ENCODE results near the gene RECK.

Gene RECK

DNA sequence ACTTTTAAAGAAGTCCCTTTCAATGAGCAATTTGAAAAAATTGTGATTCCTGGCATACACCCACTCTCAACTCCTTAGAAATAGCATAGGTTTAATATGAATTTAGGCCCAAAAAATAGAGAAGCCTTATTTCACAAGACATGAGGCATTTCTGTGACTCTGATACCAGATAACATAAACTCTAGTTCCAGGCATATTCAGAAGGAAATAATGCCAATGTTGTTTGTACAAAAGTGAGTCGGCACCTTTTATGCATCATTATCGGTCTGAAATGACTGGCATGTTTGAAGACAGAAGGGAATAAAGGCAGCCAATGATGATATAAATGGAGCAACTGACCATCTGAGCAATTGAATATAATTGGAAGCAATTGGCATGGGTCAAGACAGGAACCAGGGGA, 19.4 kb upstream of the RECK start:
- TF ChIP-seq, protein P1, sequence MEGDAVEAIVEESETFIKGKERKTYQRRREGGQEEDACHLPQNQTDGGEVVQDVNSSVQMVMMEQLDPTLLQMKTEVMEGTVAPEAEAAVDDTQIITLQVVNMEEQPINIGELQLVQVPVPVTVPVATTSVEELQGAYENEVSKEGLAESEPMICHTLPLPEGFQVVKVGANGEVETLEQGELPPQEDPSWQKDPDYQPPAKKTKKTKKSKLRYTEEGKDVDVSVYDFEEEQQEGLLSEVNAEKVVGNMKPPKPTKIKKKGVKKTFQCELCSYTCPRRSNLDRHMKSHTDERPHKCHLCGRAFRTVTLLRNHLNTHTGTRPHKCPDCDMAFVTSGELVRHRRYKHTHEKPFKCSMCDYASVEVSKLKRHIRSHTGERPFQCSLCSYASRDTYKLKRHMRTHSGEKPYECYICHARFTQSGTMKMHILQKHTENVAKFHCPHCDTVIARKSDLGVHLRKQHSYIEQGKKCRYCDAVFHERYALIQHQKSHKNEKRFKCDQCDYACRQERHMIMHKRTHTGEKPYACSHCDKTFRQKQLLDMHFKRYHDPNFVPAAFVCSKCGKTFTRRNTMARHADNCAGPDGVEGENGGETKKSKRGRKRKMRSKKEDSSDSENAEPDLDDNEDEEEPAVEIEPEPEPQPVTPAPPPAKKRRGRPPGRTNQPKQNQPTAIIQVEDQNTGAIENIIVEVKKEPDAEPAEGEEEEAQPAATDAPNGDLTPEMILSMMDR (IDR thresholded peaks at IDR 0.05) = no peak
- TF ChIP-seq ZFX (IDR thresholded peaks at IDR 0.05; ENCODE audit: borderline replicate concordance) = no peak
- no peak overlapping the region for H3K27ac ChIP-seq

DNA sequence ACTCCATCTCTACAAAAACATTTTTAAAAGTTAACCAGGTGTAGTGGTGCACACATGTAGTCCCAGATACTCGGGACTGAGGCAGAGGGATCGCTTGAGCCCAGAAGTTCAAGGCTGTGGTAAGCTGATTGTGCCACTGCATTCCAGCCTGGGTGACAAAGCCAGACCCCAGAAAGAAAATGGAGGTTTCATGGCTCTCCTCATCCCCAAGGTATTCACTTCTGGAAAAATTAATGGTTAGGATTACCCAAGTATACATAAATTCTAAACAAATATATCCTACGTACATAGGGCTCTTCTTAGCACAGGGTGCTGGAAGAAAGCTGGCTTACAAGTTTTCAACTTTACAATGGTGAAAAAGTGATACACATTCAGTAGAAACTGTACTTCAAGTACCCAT, 18.6 kb upstream of the RECK start:
- TF ChIP-seq ZFX (IDR thresholded peaks at IDR 0.05; ENCODE audit: borderline replicate concordance) = no peak
- TF ChIP-seq, protein P1 (IDR thresholded peaks at IDR 0.05) = no peak
- no peak overlapping the region for H3K27ac ChIP-seq

DNA sequence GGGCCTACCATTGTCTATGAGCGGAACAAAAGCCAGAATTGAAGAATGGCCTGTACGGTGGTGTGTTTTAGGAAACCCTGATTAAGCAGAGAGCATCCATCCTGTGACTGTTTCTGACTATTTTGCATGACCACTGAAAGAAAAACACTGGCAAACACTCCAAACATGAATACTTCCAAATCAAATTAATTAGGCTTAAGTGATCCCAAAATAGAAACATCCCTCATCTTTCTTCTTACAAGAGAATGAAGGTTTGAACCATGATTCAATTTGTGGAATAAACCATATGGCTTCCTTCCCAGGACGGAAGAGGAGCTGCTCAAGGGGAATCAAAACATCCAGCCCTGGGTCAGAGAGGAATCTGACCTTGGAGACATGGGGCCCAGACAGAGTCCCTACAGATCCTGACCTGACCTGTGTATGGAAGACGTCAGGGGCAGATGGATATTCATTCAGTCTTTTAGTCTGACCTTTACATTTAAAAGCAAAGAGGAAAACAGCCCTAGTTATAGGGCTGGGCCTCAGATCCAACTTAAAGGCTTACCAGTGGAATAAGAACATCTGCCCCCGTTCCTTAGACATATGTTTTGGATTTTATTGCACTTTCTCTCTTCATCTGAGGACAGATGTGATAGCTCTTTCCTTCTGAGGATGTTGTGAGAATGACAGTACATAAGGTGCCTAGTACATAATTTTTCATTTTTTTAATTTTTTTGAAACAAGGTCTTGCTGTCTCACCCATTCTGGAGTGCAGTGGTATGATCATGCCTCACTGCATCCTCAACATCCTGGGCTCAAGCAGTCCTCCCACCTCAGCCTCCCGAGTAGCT, 17.6 kb upstream of the RECK start:
- TF ChIP-seq, protein P1 (IDR thresholded peaks at IDR 0.05) = no peak
- TF ChIP-seq ZFX (IDR thresholded peaks at IDR 0.05; ENCODE audit: borderline replicate concordance) = no peak
- H3K27ac ChIP-seq = no peak overlapping the region

DNA sequence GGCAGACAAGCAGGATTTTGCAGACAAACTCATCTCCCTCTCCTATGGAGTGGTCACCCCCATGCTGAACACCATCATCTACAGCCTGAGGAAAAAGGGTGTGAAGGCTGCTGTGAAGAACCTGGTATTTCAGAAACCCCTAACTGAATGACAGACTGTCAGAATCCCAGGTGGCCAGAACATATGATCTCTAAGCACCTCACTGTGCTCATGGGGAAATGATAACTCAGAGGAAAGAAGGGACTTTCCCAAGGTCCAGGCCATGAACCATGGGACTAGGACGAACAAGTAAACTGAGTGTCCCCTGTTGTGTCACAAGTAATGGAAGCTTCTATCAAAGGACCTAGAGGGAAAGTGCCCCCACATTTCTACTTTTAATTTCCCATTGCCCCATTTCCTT, 14.7 kb upstream of the RECK start:
- no peak overlapping the region for H3K27ac ChIP-seq
- no peak for TF ChIP-seq ZFX (IDR thresholded peaks at IDR 0.05; ENCODE audit: borderline replicate concordance)
- TF ChIP-seq, protein P1 (IDR thresholded peaks at IDR 0.05) = no peak

DNA sequence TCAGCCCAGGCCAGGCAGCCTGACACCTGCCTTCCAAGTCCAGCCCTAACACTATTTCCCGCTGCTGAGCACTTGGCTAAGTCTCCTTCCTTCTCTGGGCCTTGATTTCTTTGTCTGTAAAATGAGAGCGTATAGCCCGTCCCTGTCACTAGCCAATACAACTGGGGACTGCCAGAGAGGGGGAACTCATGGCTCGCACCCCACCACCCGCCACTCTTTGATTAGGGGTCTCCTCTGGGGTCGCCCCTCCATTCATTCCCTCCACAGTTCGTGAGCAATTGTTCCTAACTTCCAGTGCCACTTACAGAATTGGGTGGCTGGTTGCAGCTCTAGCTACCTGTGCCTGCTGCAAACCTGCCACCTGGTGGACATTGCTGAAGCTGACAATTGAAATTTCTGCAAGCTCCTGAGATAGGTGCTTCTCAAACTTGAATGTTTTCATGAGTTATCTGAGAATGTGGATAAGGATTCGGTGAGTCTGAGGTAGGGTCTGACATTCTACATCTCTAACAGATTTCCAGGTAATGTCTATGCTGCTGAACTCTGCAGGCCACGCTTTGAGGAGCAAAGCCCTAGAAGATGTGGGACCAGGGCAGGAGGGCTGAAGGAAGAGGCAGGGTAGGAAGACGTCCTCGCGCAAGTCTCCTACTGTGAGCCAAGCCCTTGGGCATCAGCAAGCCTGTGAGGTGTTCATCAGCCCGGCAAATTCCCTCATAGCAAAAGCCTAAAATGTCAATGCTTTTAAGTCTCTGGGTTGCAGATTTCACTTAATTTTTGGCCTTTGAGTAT, 13.3 kb upstream of the RECK start:
- no peak overlapping the region for H3K27ac ChIP-seq
- TF ChIP-seq ZFX (IDR thresholded peaks at IDR 0.05; ENCODE audit: borderline replicate concordance) = no peak
- TF ChIP-seq, protein P1 (IDR thresholded peaks at IDR 0.05) = peak; percentile 98

DNA sequence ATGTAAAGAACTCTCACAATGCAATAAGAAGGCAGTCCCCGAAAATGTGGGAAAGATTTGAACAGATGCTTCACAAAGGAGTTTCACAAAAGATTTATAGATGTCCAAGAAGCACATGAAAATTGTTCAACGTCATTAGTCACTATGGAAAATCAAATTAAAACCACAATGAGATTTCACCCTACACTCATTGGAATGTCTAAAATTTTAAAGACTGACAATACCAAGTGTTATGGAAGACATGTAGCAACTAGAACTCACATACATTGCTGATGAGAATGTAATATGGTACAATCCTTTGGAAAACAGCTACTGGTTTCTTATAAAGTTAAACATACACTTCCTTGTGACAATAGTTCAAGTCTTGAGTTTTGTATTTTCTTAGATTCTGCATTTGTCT, 11.0 kb upstream of the RECK start:
- no peak overlapping the region for H3K27ac ChIP-seq
- TF ChIP-seq ZFX (IDR thresholded peaks at IDR 0.05; ENCODE audit: borderline replicate concordance) = no peak
- TF ChIP-seq, protein P1 (IDR thresholded peaks at IDR 0.05) = no peak

DNA sequence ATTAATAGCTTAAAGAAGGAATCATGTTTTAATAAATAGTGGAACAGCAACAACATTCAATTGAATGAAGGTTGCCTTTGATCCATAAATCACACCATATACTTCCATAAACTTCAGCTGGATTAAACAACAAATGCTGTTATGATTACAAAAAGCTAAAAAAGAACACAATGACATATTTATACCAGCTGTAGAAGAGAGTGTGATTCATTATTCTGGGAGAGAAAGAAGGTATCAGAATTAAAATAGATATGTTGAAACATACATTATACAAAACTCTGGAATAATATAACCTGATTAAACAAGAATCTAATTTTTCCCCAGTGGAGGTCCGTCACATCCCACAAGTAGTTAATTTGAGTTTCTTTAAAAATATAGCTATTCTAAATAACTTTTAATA, 7.5 kb upstream of the RECK start:
- no peak overlapping the region for H3K27ac ChIP-seq
- TF ChIP-seq ZFX (IDR thresholded peaks at IDR 0.05; ENCODE audit: borderline replicate concordance) = no peak
- TF ChIP-seq, protein P1 (IDR thresholded peaks at IDR 0.05) = no peak
